H9 (cell line): ENCODE data around the gene COLEC12. TPM values are rescaled to one million over a fixed set of nuclear protein-coding genes. Genes with fewer than 3 reads are reported as not detected.

Experiments used
- DNase-seq: peaks from one replicate; pipeline ENCODE4 v3.0.0-alpha.2; 2017
- H2AFZ ChIP-seq: one replicate; pipeline ENCODE4 v1.6.1; 2013; ENCODE audit warnings: mild to moderate bottlenecking, low read length, control low read depth, moderate library complexity
- H2AK5ac ChIP-seq: 2 replicates; pipeline ENCODE4 v1.6.1; 2013; ENCODE audit warnings: low read length, control low read depth, mixed read lengths; ENCODE audit not compliant: insufficient read length
- H2BK120ac ChIP-seq: one replicate; pipeline ENCODE4 v1.6.1; 2013; ENCODE audit warnings: low read depth, mild to moderate bottlenecking, low read length, control low read depth, inconsistent platforms; ENCODE audit not compliant: poor library complexity, severe bottlenecking
- H2BK12ac ChIP-seq: 2 replicates; pipeline ENCODE4 v1.6.1; 2013; ENCODE audit warnings: low read length, control low read depth, mixed read lengths, low read depth; ENCODE audit not compliant: insufficient read length
- H2BK15ac ChIP-seq: 2 replicates; pipeline ENCODE4 v1.6.1; 2013; ENCODE audit warnings: low read depth, low read length, control low read depth
- H2BK20ac ChIP-seq: one replicate; pipeline ENCODE4 v1.6.1; 2013; ENCODE audit warnings: low read depth, mild to moderate bottlenecking, low read length, control low read depth, inconsistent platforms; ENCODE audit not compliant: poor library complexity, severe bottlenecking
- H2BK5ac ChIP-seq: 2 replicates; pipeline ENCODE4 v1.6.1; 2013; ENCODE audit warnings: low read length, control low read depth, mixed read lengths; ENCODE audit not compliant: insufficient read length
- H3K14ac ChIP-seq: 2 replicates; pipeline ENCODE4 v1.6.1; 2013; ENCODE audit warnings: low read length, control low read depth; ENCODE audit not compliant: insufficient read depth
- H3K18ac ChIP-seq: 2 replicates; pipeline ENCODE4 v1.6.1; 2013; ENCODE audit warnings: low read depth, mild to moderate bottlenecking, mixed read lengths, low read length, control low read depth; ENCODE audit not compliant: insufficient read length
- H3K23ac ChIP-seq: 2 replicates; pipeline ENCODE4 v1.6.1; 2013; ENCODE audit warnings: low read length, control low read depth, mixed read lengths, low read depth; ENCODE audit not compliant: insufficient read length
- H3K23me2 ChIP-seq: 2 replicates; pipeline ENCODE4 v1.6.1; 2013; ENCODE audit warnings: low read depth, mild to moderate bottlenecking, mixed read lengths, low read length, control low read depth; ENCODE audit not compliant: insufficient read length, poor library complexity, severe bottlenecking
- H3K27ac ChIP-seq: 2 replicates; pipeline ENCODE4 v1.5.1; 2013; ENCODE audit warnings: low read length, control low read depth, mixed read lengths, low read depth; ENCODE audit not compliant: insufficient read length
- H3K27me3 ChIP-seq: 2 replicates; pipeline ENCODE4 v1.6.1; 2013; ENCODE audit warnings: low read length, control low read depth, inconsistent platforms; ENCODE audit not compliant: insufficient read depth
- H3K4ac ChIP-seq: 2 replicates; pipeline ENCODE4 v1.6.1; 2013; ENCODE audit warnings: low read depth, mild to moderate bottlenecking, control low read depth, inconsistent platforms, low read length, moderate library complexity
- H3K4me1 ChIP-seq: 2 replicates; pipeline ENCODE4 v1.6.1; 2013; ENCODE audit warnings: low read length, control low read depth, inconsistent platforms; ENCODE audit not compliant: insufficient read depth
- H3K4me2 ChIP-seq: 2 replicates; pipeline ENCODE4 v1.6.1; 2013; ENCODE audit warnings: low read length, control low read depth, mixed read lengths; ENCODE audit not compliant: insufficient read length, insufficient read depth
- H3K56ac ChIP-seq: 2 replicates; pipeline ENCODE4 v1.6.1; 2013; ENCODE audit warnings: low read depth, mild to moderate bottlenecking, mixed read lengths, low read length, control low read depth; ENCODE audit not compliant: insufficient read length
- H3K79me1 ChIP-seq: 2 replicates; pipeline ENCODE4 v1.6.1; 2013; ENCODE audit warnings: low read depth, mild to moderate bottlenecking, moderate library complexity, low read length, control low read depth, inconsistent platforms; ENCODE audit not compliant: insufficient read depth, poor library complexity, severe bottlenecking
- H3K79me2 ChIP-seq: 2 replicates; pipeline ENCODE4 v1.6.1; 2013; ENCODE audit warnings: low read length, control low read depth, inconsistent platforms; ENCODE audit not compliant: insufficient read depth
- H3K9ac ChIP-seq: 2 replicates; pipeline ENCODE4 v1.6.1; 2013; ENCODE audit warnings: low read length, control low read depth, mixed read lengths; ENCODE audit not compliant: insufficient read length; ENCODE audit errors: extremely low read depth
- H3K9me3 ChIP-seq: one replicate; pipeline ENCODE4 v1.6.1; 2013; ENCODE audit warnings: low read depth, low read length, inconsistent platforms; ENCODE audit not compliant: control insufficient read depth
- H3T11ph ChIP-seq: one replicate; pipeline ENCODE4 v1.6.1; 2013; ENCODE audit warnings: mild to moderate bottlenecking, low read length, control low read depth, inconsistent platforms
- H4K20me1 ChIP-seq: one replicate; pipeline ENCODE4 v1.6.1; 2013; ENCODE audit not compliant: control insufficient read depth, insufficient read length, insufficient read depth
- H4K5ac ChIP-seq: 2 replicates; pipeline ENCODE4 v1.6.1; 2013; ENCODE audit warnings: low read depth, mild to moderate bottlenecking, mixed read lengths, low read length, control low read depth; ENCODE audit not compliant: insufficient read length
- H4K8ac ChIP-seq: replicated peaks from 2 replicates; pipeline ENCODE4 v1.6.1; 2013; ENCODE audit warnings: low read length, control low read depth, mixed read lengths, low read depth; ENCODE audit not compliant: insufficient read length
- H4K91ac ChIP-seq: 2 replicates; pipeline ENCODE4 v1.6.1; 2013; ENCODE audit warnings: low read depth, mild to moderate bottlenecking, moderate library complexity, mixed read lengths, low read length, control low read depth; ENCODE audit not compliant: insufficient read length
- H3K27ac Mint-ChIP-seq, 3 experiments: 2 replicates in 2 of 3; 3 replicates in 1 of 3; pipeline ENCODE4 v1.8.0; 2020 to 2021; ENCODE audit warnings: mixed read lengths in 3 of 3, mild to moderate bottlenecking in 1 of 3, moderate library complexity in 1 of 3
- H3K27me3 Mint-ChIP-seq: 2 replicates; pipeline ENCODE4 v1.8.0; 2021; ENCODE audit warnings: low read depth, mild to moderate bottlenecking, moderate library complexity, mixed read lengths
- H3K36me3 Mint-ChIP-seq, 3 experiments: 2 replicates in 2 of 3; 3 replicates in 1 of 3; pipeline ENCODE4 v1.8.0; 2020 to 2021; ENCODE audit warnings: low read depth in 3 of 3, mixed read lengths in 3 of 3; ENCODE audit not compliant: insufficient read depth in 1 of 3
- H3K4me1 Mint-ChIP-seq, 2 experiments: 2 replicates each; pipeline ENCODE4 v1.8.0; 2020; ENCODE audit warnings: mixed read lengths in 2 of 2
- H3K4me3 Mint-ChIP-seq, 2 experiments: 2 replicates in 1 of 2; 3 replicates in 1 of 2; pipeline ENCODE4 v1.8.0; 2020 to 2021; ENCODE audit warnings: mild to moderate bottlenecking in 2 of 2, mixed read lengths in 2 of 2, moderate library complexity in 1 of 2
- H3K9me3 Mint-ChIP-seq, 2 experiments: 2 replicates in 1 of 2; 3 replicates in 1 of 2; pipeline ENCODE4 v1.8.0; 2020; ENCODE audit warnings: mild to moderate bottlenecking in 2 of 2, mixed read lengths in 2 of 2, moderate library complexity in 1 of 2
- CTCF ChIP-seq: fragments of 200-600 bp; sonication (generic); conservative IDR thresholded peaks from 3 replicates; pipeline ENCODE4 v1.8.0; 2021; ENCODE audit warnings: antibody characterized with exemption, mild to moderate bottlenecking
- WGBS: extraction: QIAGEN DNeasy Blood & Tissue Kit; methylation state at CpG from one replicate; pipeline ENCODE4 v1.1.7; 2013; ENCODE audit warnings: missing lambda C conversion rate, low lambda C conversion rate, mixed read lengths; ENCODE audit not compliant: insufficient read length; ENCODE audit errors: extremely low coverage; 5-methylcytosine and 5-hydroxymethylcytosine counted together
- total RNA-seq: library from RNA; stranded (reverse); gene quantifications from 2 replicates; pipeline ENCODE4 v1.2.1, GENCODE V29; 2021

Gene COLEC12
- total RNA-seq, 1 experiment from 2014 or later, result 0.70 TPM

- no peaks in the 10 kb centered on the region for H3K36me3 Mint-ChIP-seq
- no peak overlapping the region for H3K18ac ChIP-seq
Observed at GRCh38 chr18:477565-477964, 22.9 kb downstream of the COLEC12 start.

More at GRCh38 chr18:477565-477964, 22.9 kb downstream of the COLEC12 start:
- Histone ChIP-seq H3K9me3 (no peaks in the 10 kb centered on the region), H2BK12ac (no peak overlapping the region), H3K79me2 (no peaks in the 10 kb centered on the region), H2BK120ac (no peak overlapping the region), H3K23me2 (no peaks in the 10 kb centered on the region), H4K8ac (no peak overlapping the region), H2AFZ (no peak overlapping the region), H3K9ac (no peak overlapping the region), H2BK20ac (no peak overlapping the region), H2BK5ac (no peak overlapping the region), H4K91ac (no peak overlapping the region), H2BK15ac (no peak overlapping the region), H4K20me1 (no peaks in the 10 kb centered on the region), H2AK5ac (no peak overlapping the region), H3T11ph (no peak overlapping the region), H3K4me1 (peaks cover 18% of the 10 kb centered on the region; the same call in 1 of the 2 replicates), H4K5ac (no peak overlapping the region), H3K14ac (no peak overlapping the region), H3K4me2 (no peak overlapping the region), H3K56ac (no peak overlapping the region), H3K27ac (no peak overlapping the region), H3K27me3 (no peaks in the 10 kb centered on the region), H3K79me1 (no peaks in the 10 kb centered on the region), H3K4ac (no peak overlapping the region), H3K23ac (no peak overlapping the region)
- H3K27ac Mint-ChIP-seq, result no peak overlapping the region
- H3K4me1 Mint-ChIP-seq, result peaks cover 30 to 35% of the 10 kb centered on the region in 2 experiments
- no CpG with 5 or more reads among the region's 2 CpGs for WGBS
- no peaks in the 10 kb centered on the region; a peak in 1 of 5 replicates for H3K9me3 Mint-ChIP-seq
- no peak overlapping the region for H3K4me3 Mint-ChIP-seq
- DNase-seq, result peak; percentile 43
- peak; percentile 75 for TF ChIP-seq CTCF
- H3K27me3 Mint-ChIP-seq, result no peaks in the 10 kb centered on the region; the same call in 1 of the 2 replicates
